ENCODE data around the gene EDEM1. TPM values are rescaled to one million over a fixed set of nuclear protein-coding genes. Genes with fewer than 3 reads are reported as not detected.
"Not testable (repeated sequence)": the region's sequence is repeated elsewhere in the genome, so short reads cannot be mapped to it uniquely, and the experiment has no call there.

The EDEM1 gene
- 35.8 and 36.0 TPM in 2 replicates for total RNA-seq (2014; rRNA removed; shearing (Covaris generic))

GRCh38 chr3:5187156-5187919 lies at the start of gene EDEM1:
EDEM1 (plus strand) TSS chr3:5187707; CDS start chr3:5187806, 99 bp downstream.
- DNase-seq (ENCODE audit: low spot score), result peak; percentile 87

- DNase-seq (ENCODE audit: low spot score), result no peak
These were observed 49.1 kb upstream of the EDEM1 start for GRCh38 chr3:5138214-5138981.

GRCh38 chr3:5140230-5140621 lies 47.3 kb upstream of the EDEM1 start:
- DNase-seq (ENCODE audit: low spot score), result no peak

GRCh38 chr3:5140839-5141238 lies 46.7 kb upstream of the EDEM1 start:
- DNase-seq (ENCODE audit: low spot score), result no peak

GRCh38 chr3:5141760-5142159 lies 45.7 kb upstream of the EDEM1 start:
- DNase-seq (ENCODE audit: low spot score), result no peak

- no peak for DNase-seq (ENCODE audit: low spot score)
These were observed 44.0 kb upstream of the EDEM1 start for GRCh38 chr3:5143464-5143863.

- peak; percentile 58 for DNase-seq (ENCODE audit: low spot score)
These were observed 43.1 kb upstream of the EDEM1 start for GRCh38 chr3:5144316-5144994.

- DNase-seq (ENCODE audit: low spot score), result no peak
These were observed 42.4 kb upstream of the EDEM1 start for GRCh38 chr3:5145120-5145519.

GRCh38 chr3:5147152-5147551 lies 40.4 kb upstream of the EDEM1 start:
- DNase-seq (ENCODE audit: low spot score), result not testable (repeated sequence)

GRCh38 chr3:5149306-5149880 lies 38.1 kb upstream of the EDEM1 start:
- DNase-seq (ENCODE audit: low spot score), result no peak

GRCh38 chr3:5151586-5151985 lies 35.9 kb upstream of the EDEM1 start:
- DNase-seq (ENCODE audit: low spot score), result no peak

GRCh38 chr3:5153074-5153473 lies 34.4 kb upstream of the EDEM1 start:
- no peak for DNase-seq (ENCODE audit: low spot score)

- no peak for DNase-seq (ENCODE audit: low spot score)
These were observed 32.3 kb upstream of the EDEM1 start for GRCh38 chr3:5155241-5155640.

GRCh38 chr3:5160321-5160720 lies 27.2 kb upstream of the EDEM1 start:
- DNase-seq (ENCODE audit: low spot score), result no peak

GRCh38 chr3:5160940-5161858 lies 26.3 kb upstream of the EDEM1 start:
- no peak for DNase-seq (ENCODE audit: low spot score)

GRCh38 chr3:5162102-5162501 lies 25.4 kb upstream of the EDEM1 start:
- no peak for DNase-seq (ENCODE audit: low spot score)

GRCh38 chr3:5165698-5166097 lies 21.8 kb upstream of the EDEM1 start:
- DNase-seq (ENCODE audit: low spot score), result no peak

GRCh38 chr3:5166846-5167245 lies 20.7 kb upstream of the EDEM1 start:
- no peak for DNase-seq (ENCODE audit: low spot score)

GRCh38 chr3:5168110-5168509 lies 19.4 kb upstream of the EDEM1 start:
- no peak for DNase-seq (ENCODE audit: low spot score)

GRCh38 chr3:5169807-5170206 lies 17.7 kb upstream of the EDEM1 start:
- no peak for DNase-seq (ENCODE audit: low spot score)

GRCh38 chr3:5170975-5171374 lies 16.5 kb upstream of the EDEM1 start:
- no peak for DNase-seq (ENCODE audit: low spot score)
